Measurements from ENCODE around the gene SPO11.

Gene SPO11, protein sequence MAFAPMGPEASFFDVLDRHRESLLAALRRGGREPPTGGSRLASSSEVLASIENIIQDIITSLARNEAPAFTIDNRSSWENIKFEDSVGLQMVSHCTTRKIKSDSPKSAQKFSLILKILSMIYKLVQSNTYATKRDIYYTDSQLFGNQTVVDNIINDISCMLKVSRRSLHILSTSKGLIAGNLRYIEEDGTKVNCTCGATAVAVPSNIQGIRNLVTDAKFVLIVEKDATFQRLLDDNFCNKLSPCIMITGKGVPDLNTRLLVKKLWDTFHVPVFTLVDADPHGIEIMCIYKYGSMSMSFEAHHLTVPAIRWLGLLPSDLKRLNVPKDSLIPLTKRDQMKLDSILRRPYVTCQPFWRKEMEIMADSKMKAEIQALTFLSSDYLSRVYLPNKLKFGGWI

GRCh38 chr20:57329608-57330221 lies at the start of gene SPO11:
Gene SPO11, plus strand, starts transcription at chr20:57329803. Its CDS starts 65 bp downstream, at chr20:57329868.
- no peak for DNase-seq (ENCODE audit: low read depth)

GRCh38 chr20:57280221-57280620 lies 49.4 kb upstream of the SPO11 start:
- no peak for DNase-seq (ENCODE audit: low read depth)

- DNase-seq (ENCODE audit: low read depth), result no peak
Measured at GRCh38 chr20:57281900-57282299, 47.7 kb upstream of the SPO11 start.

- DNase-seq (ENCODE audit: low read depth), result no peak
Measured at GRCh38 chr20:57282670-57283361, 46.8 kb upstream of the SPO11 start.

- DNase-seq (ENCODE audit: low read depth), result no peak
Measured at GRCh38 chr20:57283860-57284259, 45.7 kb upstream of the SPO11 start.

- DNase-seq (ENCODE audit: low read depth), result no peak
Measured at GRCh38 chr20:57287007-57287880, 42.4 kb upstream of the SPO11 start.

GRCh38 chr20:57287901-57288300 lies 41.7 kb upstream of the SPO11 start:
- no peak for DNase-seq (ENCODE audit: low read depth)

DNA sequence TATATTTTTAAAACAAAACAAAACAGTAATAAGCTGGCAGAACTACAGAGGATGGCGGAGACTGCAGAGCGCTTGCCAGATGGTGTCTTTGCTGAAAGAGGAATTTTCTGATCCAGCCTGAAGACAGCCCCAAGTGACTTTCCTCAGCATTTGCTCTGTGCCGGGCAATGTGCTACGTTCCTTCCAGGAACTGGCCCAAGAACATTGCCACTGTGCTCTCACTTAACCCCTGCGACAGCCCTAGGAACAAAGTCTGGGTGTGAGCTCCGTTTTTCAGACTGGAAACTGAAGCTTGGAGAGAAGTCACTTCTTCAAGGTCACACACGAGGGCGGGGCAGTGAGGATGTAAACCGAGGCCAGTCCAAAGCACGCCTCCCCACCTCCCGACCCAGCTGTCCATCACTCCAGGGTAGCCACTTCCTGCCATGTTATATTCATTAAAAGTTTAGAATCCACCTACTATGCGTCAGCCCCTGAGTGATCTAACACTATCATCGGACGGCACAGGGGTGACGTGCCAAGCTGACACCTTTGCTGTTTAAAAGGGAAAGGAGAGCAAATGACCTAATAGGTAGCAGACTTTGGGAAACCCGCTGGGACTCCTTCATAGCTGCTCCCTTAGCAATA lies 40.8 kb upstream of the SPO11 start:
- DNase-seq (ENCODE audit: low read depth), result no peak

DNA sequence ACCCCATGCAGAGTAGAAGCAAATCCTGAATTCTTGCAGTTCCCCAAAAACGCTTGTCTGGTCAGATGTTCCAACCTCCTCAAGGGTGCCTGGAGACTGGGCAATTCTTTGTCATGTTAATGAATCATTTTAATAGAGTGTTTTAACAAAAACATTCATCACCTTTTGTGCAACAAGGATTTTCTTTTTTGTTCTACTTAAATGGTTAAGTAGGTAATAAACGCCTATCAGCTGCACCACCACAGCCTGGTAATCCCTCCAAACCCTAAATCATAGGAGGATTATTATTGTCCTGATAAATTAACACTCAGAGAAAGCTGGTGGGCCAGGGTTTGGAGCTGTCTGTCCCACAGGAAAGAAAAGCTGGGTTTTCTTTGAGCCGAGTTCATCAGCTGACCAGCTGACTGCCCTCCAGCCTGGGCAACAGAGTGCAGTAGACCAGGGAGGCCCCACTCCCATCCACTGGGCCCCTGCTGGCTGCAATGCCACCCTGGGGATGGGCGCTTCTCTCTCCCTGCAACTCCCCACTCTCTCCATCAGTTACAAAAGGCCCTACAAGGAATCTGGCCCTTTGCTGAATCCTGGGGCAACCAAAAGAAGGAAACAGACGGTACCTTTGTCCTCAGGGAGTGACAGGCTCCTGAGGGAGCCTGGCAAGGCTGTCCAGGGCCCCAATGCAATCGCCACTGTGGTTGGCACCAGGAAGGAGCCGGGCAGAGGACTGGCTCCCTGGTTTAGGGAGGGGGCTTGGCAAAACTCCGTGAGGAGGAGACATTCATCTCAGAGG lies 40.0 kb upstream of the SPO11 start:
- no peak for DNase-seq (ENCODE audit: low read depth)

DNA sequence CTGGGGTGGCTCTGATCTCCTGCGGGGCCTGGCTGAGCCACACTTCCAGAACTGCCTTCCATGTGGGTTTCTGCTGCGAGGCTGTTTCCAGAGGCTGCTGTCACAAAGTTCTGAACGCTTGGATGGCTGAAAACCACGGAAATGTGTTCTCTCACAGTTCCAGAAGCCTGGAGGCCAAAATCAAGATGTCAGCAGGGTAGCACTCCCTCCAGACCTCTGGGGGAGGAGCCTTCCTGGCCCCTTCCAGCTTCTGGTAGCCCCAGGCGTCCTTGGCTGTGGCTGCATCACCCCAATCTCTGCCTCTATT lies 39.5 kb upstream of the SPO11 start:
- no peak for DNase-seq (ENCODE audit: low read depth)

GRCh38 chr20:57291003-57291402 lies 38.6 kb upstream of the SPO11 start:
- no peak for DNase-seq (ENCODE audit: low read depth)

- DNase-seq (ENCODE audit: low read depth), result no peak
Measured at GRCh38 chr20:57291694-57292093, 37.9 kb upstream of the SPO11 start.

DNA sequence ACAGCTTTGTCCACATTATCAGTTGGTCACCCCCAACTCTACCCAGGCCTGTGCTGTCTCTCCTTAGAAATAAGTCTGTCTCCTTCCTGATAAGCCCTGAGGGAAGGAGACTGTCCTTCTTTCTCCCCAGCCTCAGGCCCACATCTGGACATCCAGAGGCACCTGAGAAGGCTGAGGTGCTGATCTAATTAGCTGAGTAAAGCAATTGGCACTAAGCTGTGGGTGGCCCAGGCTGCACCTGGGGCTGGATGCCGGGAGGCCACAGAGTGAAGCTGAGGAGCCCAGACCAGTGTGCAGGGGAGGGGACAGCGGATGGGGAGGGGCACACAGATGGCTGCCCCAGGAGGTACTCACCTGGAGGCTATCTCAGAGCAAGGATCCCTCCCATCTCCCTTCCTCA lies 37.0 kb upstream of the SPO11 start:
- DNase-seq (ENCODE audit: low read depth), result no peak

DNA sequence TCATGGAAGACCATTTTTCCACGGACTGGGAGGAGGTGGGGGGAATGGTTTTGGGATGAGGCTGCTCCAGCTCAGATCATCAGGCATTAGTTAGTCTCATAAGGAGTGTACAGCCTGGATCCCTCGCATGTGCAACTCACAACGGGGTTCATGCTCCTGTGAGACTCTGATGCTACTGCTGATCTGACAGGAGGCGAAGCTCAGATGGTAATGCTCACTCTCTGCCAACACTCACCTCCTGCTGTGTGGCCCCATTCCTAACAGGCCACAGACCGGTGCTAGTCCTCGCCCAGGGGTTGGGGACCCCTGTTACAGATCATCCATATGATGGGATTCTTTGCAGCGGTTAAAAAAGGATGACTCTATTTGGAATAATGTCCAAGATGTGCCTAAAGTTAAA lies 35.6 kb upstream of the SPO11 start:
- no peak for DNase-seq (ENCODE audit: low read depth)

DNA sequence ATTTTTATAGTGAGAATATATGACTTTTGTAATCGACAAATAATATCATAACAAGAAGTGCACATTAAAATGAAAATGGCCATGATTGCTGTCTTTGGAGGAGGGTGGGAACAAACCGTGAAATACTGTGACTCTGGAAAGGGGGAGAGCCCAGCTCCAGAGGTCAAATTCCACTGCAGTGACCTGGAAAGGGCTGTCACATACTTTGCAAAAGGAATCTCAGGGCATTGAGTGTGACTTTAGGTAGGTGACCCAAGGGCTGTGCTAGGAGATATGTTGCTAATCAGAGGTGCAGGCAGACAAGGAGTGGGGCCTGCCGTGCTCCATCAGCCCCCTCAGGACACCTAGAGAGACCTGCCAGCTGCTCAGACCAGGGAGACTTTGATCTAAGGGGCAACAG lies 35.1 kb upstream of the SPO11 start:
- DNase-seq (ENCODE audit: low read depth), result no peak

GRCh38 chr20:57298457-57298856 lies 31.1 kb upstream of the SPO11 start:
- no peak for DNase-seq (ENCODE audit: low read depth)

DNA sequence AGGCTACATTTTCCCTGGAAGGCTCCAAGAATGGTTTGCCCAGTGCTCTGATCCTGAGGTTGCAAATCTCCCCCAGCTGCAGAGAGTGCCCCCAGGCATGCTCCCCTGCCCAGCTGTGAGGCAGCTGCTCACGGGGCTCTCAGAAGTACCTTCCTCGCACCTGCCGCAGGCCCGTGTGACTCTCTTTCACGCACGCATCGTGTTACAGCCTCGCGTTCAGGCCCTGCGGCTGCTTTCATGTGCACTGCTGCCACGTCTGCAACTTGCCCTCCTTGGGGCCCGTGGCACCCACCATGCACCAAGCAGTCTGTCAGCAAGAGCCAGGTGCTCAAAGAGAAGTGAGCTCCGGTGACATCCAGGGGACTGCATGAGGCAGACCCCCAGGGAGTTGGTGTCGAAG lies 28.6 kb upstream of the SPO11 start:
- no peak for DNase-seq (ENCODE audit: low read depth)

DNA sequence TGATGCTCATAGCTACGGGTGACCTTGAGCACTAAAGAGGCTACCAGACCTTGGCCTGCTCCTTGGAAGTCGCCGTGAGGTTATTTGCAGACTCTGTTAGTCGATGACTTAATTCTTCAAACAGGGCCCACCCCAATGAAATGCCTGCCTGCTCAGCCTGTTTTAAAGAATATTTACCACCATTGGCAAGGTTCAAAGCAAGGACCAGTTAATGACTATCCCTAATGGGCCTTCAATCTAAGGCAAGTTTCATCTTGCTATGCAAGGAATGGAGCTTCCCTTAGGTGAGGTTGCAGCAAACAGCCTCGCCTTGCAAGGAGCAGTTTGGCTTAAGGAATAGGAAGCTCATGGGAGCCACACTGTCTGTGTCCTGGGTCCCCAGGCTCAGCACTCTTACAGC lies 22.9 kb upstream of the SPO11 start:
- no peak for DNase-seq (ENCODE audit: low read depth)

- no peak for DNase-seq (ENCODE audit: low read depth)
Measured at GRCh38 chr20:57308451-57309271, 20.9 kb upstream of the SPO11 start.

DNA sequence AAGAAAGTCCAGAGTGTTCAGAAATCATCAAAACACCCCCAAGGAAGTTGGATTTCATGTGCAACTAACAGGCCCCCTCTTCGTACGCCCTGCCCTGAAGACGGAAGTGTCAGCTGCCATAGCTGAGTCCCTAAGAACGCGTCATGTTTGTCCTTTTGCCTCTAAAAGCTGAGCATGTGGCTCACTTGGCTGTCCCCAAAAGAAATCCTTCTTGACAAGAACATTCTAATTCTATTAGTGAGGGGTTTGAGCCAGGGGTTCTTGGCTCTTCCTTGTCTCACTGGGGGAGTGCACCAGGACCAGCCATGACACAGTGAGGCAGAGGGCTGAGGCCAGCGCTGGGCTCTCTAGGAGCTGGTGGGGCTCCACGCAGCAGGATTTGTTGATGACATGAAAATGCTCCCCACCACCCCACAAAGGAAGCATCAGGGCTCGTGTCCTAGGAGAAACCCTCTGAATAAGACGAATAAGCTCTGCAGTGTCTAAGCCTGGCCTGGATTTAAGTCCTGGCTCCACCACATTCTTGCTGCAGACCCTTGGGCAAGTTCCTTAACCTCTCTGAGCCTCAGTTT lies 20.0 kb upstream of the SPO11 start:
- DNase-seq (ENCODE audit: low read depth), result no peak
